GM12878 (cell line): ENCODE results near the gene LIN7B. TPM values are rescaled to one million over a fixed set of nuclear protein-coding genes. Genes with fewer than 3 reads are reported as not detected.

Source experiments
- CHD4 ChIP-seq: fragments of 200-600 bp; sonication (generic); IDR thresholded peaks from 2 replicates; pipeline ENCODE4 v1.6.1; 2016; ENCODE audit warnings: mild to moderate bottlenecking
- DPF2 ChIP-seq: fragments of 450-650 bp; IDR thresholded peaks from 2 replicates; pipeline ENCODE4 v1.6.1; 2017; ENCODE audit warnings: mild to moderate bottlenecking
- ETV6 ChIP-seq, 2 experiments: fragments of 450-650 bp in 1 of 2; IDR thresholded peaks in 1 of 2; conservative IDR thresholded peaks in 1 of 2; 2 replicates each; pipeline ENCODE4 v1.6.1; 2014; ENCODE audit warnings: antibody characterized with exemption in 1 of 2, borderline replicate concordance in 1 of 2, low read depth in 1 of 2, mild to moderate bottlenecking in 1 of 2, moderate library complexity in 1 of 2
- IKZF1 ChIP-seq: fragments of 450-650 bp; conservative IDR thresholded peaks from 2 replicates; pipeline ENCODE4 v1.6.1; 2017; ENCODE audit warnings: antibody characterized with exemption, mild to moderate bottlenecking
- KAT2A ChIP-seq: conservative IDR thresholded peaks from 2 replicates; pipeline ENCODE4 v1.6.1; 2011; ENCODE audit warnings: low read depth, low read length; ENCODE audit not compliant: control insufficient read depth
- KDM1A ChIP-seq: fragments of 200-600 bp; sonication (generic); IDR thresholded peaks from 2 replicates; pipeline ENCODE4 v1.6.1; 2016; ENCODE audit warnings: borderline replicate concordance
- MEF2B ChIP-seq: fragments of 450-650 bp; IDR thresholded peaks from 2 replicates; pipeline ENCODE4 v1.6.1; 2018; ENCODE audit warnings: mild to moderate bottlenecking, moderate library complexity; ENCODE audit not compliant: partially characterized antibody, poor library complexity, severe bottlenecking
- MYB ChIP-seq: fragments of 150-350 bp; IDR thresholded peaks from 2 replicates; pipeline ENCODE4 v1.6.1; 2014; ENCODE audit warnings: mild to moderate bottlenecking, low read depth, low read length, borderline replicate concordance
- MYC ChIP-seq: IDR thresholded peaks from 2 replicates; pipeline ENCODE4 v1.6.1; 2011; ENCODE audit warnings: mild to moderate bottlenecking, low read length, moderate library complexity, inconsistent platforms; ENCODE audit not compliant: insufficient read depth, insufficient replicate concordance, insufficient read length, severe bottlenecking
- RB1 ChIP-seq: fragments of 450-650 bp; formaldehyde crosslinking; IDR thresholded peaks from 2 replicates; pipeline ENCODE4 v1.6.1; 2017; ENCODE audit warnings: mild to moderate bottlenecking, borderline replicate concordance
- RCOR1 ChIP-seq: conservative IDR thresholded peaks from 2 replicates; pipeline ENCODE4 v1.6.1; 2012; ENCODE audit warnings: low read depth, low read length, improper control_type of control experiment
- SMAD1 ChIP-seq: fragments of 450-650 bp; IDR thresholded peaks from 2 replicates; pipeline ENCODE4 v1.6.1; 2018; ENCODE audit warnings: mild to moderate bottlenecking, low read depth; ENCODE audit not compliant: partially characterized antibody
- SP1 ChIP-seq: IDR thresholded peaks from one replicate; pipeline ENCODE4 v1.6.1; 2011; ENCODE audit warnings: low read depth, low read length
- STAT3 ChIP-seq: IDR thresholded peaks from 2 replicates; pipeline ENCODE4 v1.6.1; 2011; ENCODE audit warnings: low read depth, low read length, improper control_type of control experiment
- USF1 ChIP-seq: IDR thresholded peaks from 2 replicates; pipeline ENCODE4 v1.6.1; 2011; ENCODE audit warnings: borderline replicate concordance, low read depth, mild to moderate bottlenecking, moderate library complexity, mixed read lengths, low read length; ENCODE audit not compliant: insufficient read depth; ENCODE audit errors: extremely low read length
- ZBED1 ChIP-seq: IDR thresholded peaks from 2 replicates; pipeline ENCODE4 v1.6.1; 2016; ENCODE audit warnings: borderline replicate concordance
- ZBTB40 ChIP-seq: fragments of 450-650 bp; IDR thresholded peaks from 2 replicates; pipeline ENCODE4 v1.6.1; 2016; ENCODE audit warnings: mild to moderate bottlenecking, moderate library complexity, borderline replicate concordance
- ZSCAN29 ChIP-seq: fragments of 450-650 bp; IDR thresholded peaks from 2 replicates; pipeline ENCODE4 v1.6.1; 2017; ENCODE audit warnings: mild to moderate bottlenecking, moderate library complexity
- polyA plus RNA-seq, 11 experiments: library from polyadenylated mRNA; depleted of rRNA in 4 of 11; unstranded in 6 of 11; stranded (reverse) in 5 of 11; fragments of >200 nt; fragmentation: Nextera tagmentation in 4 of 11; fragmentation: Illumina TruSeq in 1 of 11; extraction: Ambion mirVana in 4 of 11; extraction: Trizol in 1 of 11; gene quantifications; 1 replicate in 1 of 11; 2 replicates in 10 of 11; pipeline versions ENCODE4 v1.2.1 to v1.2.3, GENCODE V29; 2011 to 2016; ENCODE audit warnings: inconsistent platforms in 2 of 11, missing spikeins in 2 of 11, low read depth in 1 of 11
- total RNA-seq, 4 experiments: library from RNA; depleted of rRNA in 3 of 4; stranded (reverse); fragments of >200 nt in 3 of 4; fragmentation: Illumina TruSeq in 1 of 4; extraction: Trizol in 1 of 4; gene quantifications; 2 replicates each; pipeline versions ENCODE4 v1.2.1 to v1.2.3, GENCODE V29; 2013 to 2021
- TF ChIP-seq, protein P1 (sequence below): IDR thresholded peaks from 2 replicates; pipeline ENCODE4 v1.6.1; 2012; ENCODE audit warnings: low read depth, low read length, improper control_type of control experiment
- TF ChIP-seq, protein P2 (sequence below): IDR thresholded peaks from 2 replicates; pipeline ENCODE4 v1.6.1; 2012; ENCODE audit warnings: low read depth, low read length, improper control_type of control experiment
- TF ChIP-seq, protein P3 (sequence below): fragments of 150-350 bp; IDR thresholded peaks from 2 replicates; pipeline ENCODE4 v1.6.1; 2014; ENCODE audit warnings: mild to moderate bottlenecking, low read depth, low read length

Gene LIN7B
- total and polyA plus RNA-seq, 10 of the 15 experiments (the other 5 are each of a cell fraction or from before 2014, with no cell fraction given): 0.15 to 3.5 (median 1.6) TPM; not detected in 2

DNA sequence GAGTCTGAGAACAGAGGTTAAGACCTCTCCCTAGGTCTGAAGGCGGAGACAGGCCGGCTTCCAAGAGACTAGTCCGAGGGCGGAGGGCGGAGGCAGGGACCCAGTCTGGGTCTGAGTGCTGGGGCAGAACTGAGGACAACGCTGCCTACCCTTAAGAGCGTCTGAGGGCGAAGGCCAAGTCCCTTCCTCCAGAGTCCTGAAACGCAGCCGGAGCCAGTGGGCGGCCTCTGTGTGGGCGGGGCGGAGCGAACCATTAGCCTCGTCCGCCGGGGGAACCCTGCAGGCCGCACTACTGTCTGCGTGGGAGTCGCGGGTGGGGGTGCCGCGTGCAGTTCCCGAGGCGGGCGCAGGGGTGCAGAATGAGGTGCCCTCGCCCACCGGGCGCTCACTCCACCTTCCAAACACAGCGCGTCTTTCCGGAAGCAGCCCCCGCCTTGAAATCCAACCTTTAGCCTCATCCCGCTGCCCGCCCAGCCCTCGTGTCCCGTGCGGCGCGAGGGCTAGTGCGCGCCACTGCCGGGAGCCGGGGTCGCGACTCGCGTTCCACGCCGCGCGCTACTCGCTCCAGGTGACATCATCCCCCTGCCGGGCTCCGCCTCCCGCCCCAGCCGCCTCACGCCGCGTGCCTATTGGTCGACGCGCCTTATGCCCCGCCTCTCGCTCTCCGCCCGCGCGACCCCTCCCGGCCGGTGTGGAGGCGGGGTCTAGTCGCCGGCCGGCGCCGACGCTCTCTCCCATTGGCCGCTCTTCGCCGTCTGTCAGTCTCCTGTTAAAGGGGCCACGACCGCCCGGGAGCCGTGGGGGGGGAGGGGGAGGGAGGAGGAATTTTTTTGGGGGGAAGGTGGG lies 4.6 kb downstream of the LIN7B start, which contains the start of gene C19orf73 (continued):
- TF ChIP-seq, protein P1, sequence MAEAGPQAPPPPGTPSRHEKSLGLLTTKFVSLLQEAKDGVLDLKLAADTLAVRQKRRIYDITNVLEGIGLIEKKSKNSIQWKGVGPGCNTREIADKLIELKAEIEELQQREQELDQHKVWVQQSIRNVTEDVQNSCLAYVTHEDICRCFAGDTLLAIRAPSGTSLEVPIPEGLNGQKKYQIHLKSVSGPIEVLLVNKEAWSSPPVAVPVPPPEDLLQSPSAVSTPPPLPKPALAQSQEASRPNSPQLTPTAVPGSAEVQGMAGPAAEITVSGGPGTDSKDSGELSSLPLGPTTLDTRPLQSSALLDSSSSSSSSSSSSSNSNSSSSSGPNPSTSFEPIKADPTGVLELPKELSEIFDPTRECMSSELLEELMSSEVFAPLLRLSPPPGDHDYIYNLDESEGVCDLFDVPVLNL: no peak
- TF ChIP-seq, protein P2, sequence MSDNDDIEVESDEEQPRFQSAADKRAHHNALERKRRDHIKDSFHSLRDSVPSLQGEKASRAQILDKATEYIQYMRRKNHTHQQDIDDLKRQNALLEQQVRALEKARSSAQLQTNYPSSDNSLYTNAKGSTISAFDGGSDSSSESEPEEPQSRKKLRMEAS: peak; percentile 91; the same call in 1 of the 2 replicates
- TF ChIP-seq ZBED1: no peak
- no peak for TF ChIP-seq SMAD1
- TF ChIP-seq KAT2A: no peak
- TF ChIP-seq MEF2B: peak; percentile 49
- TF ChIP-seq, protein P3, sequence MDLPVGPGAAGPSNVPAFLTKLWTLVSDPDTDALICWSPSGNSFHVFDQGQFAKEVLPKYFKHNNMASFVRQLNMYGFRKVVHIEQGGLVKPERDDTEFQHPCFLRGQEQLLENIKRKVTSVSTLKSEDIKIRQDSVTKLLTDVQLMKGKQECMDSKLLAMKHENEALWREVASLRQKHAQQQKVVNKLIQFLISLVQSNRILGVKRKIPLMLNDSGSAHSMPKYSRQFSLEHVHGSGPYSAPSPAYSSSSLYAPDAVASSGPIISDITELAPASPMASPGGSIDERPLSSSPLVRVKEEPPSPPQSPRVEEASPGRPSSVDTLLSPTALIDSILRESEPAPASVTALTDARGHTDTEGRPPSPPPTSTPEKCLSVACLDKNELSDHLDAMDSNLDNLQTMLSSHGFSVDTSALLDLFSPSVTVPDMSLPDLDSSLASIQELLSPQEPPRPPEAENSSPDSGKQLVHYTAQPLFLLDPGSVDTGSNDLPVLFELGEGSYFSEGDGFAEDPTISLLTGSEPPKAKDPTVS: no peak
- TF ChIP-seq CHD4: no peak
- no peak for TF ChIP-seq ETV6 (conservative IDR thresholded peaks at IDR 0.05 in 1 of 2, IDR thresholded peaks at IDR 0.05 in 1 of 2; ENCODE audit: borderline replicate concordance in 1 of 2, low read depth in 1 of 2)
- peak; percentile 92 for TF ChIP-seq IKZF1
- TF ChIP-seq MYB: no peak
- TF ChIP-seq RB1: peak; percentile 95; the same call in 1 of the 2 replicates
- no peak for TF ChIP-seq STAT3
- TF ChIP-seq USF1: no peak
- TF ChIP-seq MYC: peak; percentile 50
- no peak for TF ChIP-seq KDM1A
- TF ChIP-seq ZBTB40: peak; percentile 42; the same call in 1 of the 2 replicates
- TF ChIP-seq DPF2: peak; percentile 90; the same call in 1 of the 2 replicates
- peak; percentile 46; the same call in 1 of the 2 replicates for TF ChIP-seq ZSCAN29
- peak; percentile 61 for TF ChIP-seq SP1
- no peak for TF ChIP-seq RCOR1
